Measurements from ENCODE around the gene MRPL2. TPM values are rescaled to one million over a fixed set of nuclear protein-coding genes. Genes with fewer than 3 reads are reported as not detected.
A peak's percentile ranks its signal among the peaks of the same experiment; 100 is the strongest.

MRPL2 gene
- 43.9 TPM for polyA plus RNA-seq (ENCODE audit: insufficient read length)

DNA sequence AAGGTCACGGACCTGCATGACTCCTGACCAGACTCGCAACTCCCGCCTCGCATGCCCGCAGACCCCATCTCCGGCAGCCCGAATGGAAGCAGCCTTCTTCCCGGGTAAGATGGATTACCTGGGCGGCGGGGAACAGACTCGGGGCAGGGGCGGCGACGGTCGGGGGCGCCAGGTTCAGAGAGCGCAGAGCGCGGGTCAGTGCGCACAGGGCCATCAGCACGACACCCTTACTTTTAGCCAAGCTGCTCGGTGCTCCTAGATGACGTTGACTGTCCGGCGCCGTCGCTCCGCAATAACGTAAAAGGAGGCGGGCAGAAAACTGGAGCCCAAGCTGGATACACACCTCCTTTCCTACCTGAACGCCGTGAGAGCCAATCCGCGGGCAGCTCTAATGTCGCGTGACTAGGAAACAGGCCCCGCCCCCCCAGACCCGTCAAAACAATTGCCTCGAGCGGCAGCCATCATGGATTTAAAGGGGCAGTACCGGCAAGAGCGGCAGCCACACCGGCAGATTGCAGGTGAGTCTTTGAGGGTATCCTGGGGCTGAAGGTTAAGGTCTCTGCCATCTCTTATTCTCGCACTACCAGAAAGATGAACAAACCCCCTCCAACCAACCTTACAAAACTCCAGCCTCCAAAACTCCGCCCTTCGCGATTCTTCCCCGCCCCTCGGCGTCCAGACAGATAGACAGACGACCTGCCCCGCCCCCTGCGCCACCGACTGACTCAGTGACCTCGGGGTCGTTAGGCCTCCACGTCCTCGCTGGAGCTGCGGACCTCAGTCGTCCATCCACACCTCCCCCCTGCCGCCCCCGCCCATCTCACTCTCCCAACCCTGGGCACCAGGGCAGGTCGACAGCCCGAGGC is at the start of gene MRPL2, which contains the start of gene KLC4:
TSS of gene MRPL2 (minus strand) at position 267 of the 866 bp plus-strand sequence. CDS start at position 214, 53 bp downstream.
TSS of gene KLC4 (plus strand) at position 464 of the 866 bp plus-strand sequence. CDS start 1,705 bp downstream, outside the sequence.
- peak; percentile 97 for DNase-seq (ENCODE audit: low read depth)

DNA sequence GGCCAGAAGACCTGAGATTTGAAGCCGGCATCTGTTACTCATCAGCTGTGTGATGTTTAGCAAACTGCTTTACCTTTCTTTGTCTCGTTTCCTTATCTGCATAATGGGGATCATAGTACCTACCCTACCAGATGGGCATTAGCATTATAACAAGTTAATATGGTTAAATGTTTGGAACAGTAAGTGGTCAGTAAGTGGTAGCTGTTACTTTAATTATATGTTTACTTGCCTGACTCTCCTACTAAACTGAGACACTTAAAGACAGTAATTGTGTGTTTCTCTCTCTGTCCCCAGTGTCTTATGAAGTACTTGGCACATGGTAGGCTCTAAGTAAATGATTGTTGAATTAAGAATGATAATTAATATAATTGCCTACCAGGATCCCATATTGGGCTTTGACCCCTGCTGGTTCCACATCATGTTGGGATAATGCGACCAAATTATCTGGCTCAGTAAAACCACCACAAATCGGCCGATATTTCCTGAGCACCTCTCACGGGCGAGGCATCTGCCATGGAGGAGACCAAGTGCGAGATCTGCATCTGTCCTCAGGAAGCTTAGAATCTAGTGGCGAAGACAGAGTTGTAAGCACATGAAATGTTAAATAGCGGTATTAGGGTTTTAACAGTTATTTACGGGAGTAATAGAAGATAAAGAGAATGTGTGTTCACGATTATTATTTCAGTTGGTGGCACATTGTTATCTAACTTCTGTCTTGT is 48.3 kb upstream of the MRPL2 start:
- no peak for DNase-seq (ENCODE audit: low read depth)

GRCh38 chr6:43105538-43106222 is 46.4 kb upstream of the MRPL2 start:
- no peak for DNase-seq (ENCODE audit: low read depth)

DNA sequence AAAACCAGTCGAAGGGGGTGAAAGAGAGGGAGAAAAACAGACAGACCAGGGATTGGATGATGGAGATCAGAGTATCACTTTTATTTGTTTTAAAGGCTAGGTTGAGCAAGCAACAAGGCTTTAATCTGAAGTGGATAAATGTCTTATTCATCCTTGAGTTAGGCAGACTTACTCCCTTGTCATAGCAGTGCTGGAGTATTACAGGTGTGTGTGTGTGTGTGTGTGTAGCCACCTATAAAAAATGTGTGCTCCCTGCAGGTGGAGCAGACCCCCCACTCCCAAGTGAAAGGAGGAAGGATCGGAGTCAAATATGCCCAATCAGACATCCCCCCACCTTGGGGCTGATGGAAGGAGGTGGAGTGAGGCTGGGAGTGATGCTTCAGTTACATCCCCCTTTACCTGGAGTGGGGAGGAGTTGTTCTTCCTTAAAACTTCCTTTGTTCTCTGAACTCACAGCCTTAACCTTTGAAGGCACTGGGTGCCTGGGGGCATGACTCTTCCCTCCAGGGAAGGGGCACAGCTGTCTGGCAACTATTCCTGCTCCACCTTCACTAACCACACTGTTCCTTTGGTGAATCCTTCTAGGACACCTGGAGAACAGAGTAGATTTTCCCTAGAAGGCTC is 44.1 kb upstream of the MRPL2 start:
- no peak for DNase-seq (ENCODE audit: low read depth)

GRCh38 chr6:43101497-43101896 is 42.3 kb upstream of the MRPL2 start:
- no peak for DNase-seq (ENCODE audit: low read depth)

- DNase-seq (ENCODE audit: low read depth): no peak
Observed at GRCh38 chr6:43097502-43097901, 38.3 kb upstream of the MRPL2 start.

DNA sequence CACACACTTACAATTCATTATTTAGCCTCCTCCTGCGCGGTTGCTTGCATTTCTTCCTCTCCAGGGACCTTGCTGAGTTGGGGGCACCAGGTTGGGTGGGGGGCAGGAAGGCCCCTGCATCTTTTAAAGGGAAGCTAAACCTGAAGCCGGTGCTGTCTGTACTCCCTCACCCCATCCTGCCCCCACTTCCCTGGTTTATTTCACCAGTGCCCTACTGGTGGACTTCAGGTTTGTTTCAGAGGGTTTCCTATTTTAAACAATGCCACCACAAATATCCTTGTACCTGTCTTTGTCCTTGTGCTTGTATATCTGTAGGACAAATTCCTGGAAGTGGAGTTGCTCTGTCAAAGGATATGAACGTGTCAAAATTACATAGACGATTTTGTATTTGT is 37.9 kb upstream of the MRPL2 start:
- DNase-seq (ENCODE audit: low read depth): no peak

DNA sequence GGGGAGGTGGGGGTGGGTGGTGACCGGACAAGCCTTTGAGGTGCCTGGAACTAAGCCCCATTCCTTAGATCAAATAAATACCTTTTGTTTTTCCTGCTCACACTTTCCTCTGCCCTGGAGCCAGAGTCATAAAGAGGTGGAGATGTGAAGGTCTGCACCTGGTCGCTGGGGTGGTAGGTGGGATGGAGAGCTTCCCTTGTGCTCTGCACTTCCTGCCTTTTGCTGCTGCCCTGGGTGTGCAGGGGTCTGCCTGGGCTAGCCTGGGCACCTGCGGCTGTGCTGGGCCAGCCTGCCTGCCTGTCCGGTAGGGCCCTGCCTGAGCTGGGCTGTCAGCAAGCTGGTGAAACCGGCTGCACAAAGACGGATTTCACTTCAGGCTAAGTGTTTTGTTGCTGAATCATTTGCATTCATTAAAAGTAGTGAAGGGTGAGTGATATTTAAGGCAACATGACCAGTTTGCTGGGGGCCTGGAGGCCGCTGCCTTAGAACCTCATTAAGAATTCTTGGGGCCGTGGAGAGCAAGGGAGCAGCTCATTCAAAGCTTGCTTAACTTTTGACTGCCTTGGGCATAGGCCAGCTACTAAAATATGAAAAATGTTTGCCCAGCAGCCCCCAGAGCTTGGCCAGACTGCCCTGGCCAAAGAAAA is 37.3 kb upstream of the MRPL2 start:
- DNase-seq (ENCODE audit: low read depth): no peak

DNA sequence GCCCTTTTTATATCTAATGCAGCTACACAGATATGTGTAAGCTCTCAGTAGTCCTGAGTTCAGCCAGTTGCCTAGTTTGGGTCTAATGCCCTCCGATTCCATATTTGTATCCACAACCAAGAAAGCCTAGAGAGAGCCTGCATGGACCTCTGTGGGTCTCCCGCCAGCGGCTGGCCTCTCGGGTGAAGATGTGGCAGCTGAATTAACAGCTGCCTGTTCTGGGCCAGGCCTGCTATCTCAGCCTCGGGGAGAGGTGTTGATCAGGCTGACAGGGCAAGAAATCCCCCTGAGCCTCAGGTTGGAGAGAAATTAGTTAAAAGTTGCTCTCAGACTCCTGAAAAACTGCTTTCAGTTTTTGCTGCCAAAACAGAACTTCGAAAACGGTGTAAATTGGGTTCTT is 36.7 kb upstream of the MRPL2 start:
- no peak for DNase-seq (ENCODE audit: low read depth)

GRCh38 chr6:43093436-43094289 is 34.4 kb upstream of the MRPL2 start:
- peak; percentile 57 for DNase-seq (ENCODE audit: low read depth)

GRCh38 chr6:43092635-43093034 is 33.4 kb upstream of the MRPL2 start:
- DNase-seq (ENCODE audit: low read depth): no peak

DNA sequence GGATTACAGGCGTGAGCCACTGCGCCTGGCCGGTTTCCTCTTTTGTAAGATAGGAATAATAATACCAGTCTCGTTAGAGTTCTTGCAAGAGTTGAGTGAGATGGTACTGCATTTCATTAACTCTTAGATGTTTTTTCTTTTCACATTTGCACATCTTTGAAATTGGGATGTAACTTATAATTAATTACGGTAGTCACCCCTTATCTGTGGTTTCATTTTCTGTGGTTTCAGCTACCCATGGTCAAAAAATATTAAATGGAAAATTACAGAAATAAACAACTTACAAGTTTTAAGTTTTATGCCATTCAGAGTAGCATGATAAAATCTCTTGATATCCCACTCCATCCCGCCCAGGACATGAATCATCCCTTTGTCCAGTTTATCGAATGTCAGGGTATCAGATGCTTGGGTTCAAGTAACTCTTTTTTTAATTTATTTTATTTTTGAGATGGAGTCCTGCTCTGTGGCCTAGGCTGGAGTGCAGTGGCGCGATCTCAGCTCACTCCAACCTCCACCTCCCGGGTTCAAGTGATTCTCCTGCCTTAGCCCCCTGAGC is 32.3 kb upstream of the MRPL2 start:
- DNase-seq (ENCODE audit: low read depth): no peak

GRCh38 chr6:43091020-43091419 is 31.8 kb upstream of the MRPL2 start:
- DNase-seq (ENCODE audit: low read depth): no peak

DNA sequence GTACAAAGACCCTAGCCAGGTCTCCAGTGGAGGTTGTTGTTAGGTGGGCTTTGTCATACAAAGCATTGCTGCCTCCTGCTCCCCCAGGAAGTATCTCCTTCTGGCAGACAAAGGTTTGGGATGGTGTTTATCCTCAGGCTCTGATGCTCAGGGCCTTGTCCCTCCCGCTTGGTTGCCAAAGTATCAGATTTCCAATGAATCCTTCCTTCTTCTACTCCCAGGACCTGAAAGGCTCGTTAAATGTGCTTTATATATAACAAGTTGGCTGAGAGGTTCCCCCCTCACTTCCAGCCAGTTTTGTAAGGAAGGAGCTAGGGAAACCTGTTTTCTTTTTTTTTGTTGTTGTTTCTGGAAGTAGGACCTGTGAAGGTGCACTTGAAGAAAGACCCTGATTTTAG is 31.3 kb upstream of the MRPL2 start:
- no peak for DNase-seq (ENCODE audit: low read depth)

DNA sequence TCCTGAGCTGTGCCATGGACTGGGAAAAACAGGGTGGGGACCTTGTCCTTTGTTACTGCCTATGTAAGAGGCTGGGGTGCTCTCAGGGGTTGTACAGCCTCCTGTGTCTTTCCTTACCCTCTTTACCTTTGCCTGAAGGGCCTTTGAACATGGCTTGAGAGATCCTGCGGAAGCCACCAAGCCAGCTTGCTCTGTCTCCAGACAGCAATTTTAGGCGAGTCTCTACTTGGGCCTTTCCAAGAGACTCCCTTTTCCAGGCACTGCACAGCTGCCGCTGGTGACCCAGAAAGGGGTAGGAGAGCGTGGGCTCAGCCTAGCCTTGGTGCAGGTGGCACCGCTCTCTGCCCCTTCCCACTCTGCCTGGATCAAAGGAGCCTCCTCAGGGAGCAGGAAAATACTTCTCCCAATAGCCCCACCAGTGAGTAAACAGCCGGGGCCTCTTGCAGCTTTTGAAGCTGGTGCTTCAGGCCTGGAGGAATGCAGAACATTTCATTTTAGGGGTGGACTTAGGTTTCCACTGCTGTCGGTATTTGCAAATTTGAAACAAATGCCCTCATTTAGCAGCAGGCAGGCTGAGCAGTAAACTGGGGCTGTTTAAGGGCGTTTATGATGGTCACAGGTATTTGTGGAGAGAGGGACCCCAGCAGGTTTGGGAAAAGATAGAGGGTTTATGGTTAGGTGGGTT is 30.8 kb upstream of the MRPL2 start:
- no peak for DNase-seq (ENCODE audit: low read depth)

DNA sequence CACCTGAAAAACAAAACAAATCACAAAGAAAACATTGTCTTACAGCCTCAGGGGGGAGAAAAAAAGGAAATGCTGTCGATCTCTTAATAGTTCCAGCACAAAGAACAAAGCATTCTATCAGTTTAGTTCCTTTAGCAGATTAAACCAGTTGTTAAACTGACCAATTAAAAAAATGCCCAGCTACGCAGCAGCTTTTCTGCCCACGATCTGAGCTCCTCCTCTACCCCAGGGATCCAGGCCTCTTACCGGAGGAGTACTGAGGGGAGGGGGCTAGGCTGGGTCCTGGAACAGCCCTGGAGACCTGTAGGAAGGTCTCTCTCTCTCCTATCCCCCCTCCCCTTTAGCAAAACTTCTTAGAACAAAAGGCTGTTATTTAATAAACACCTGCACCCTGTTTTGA is 30.2 kb upstream of the MRPL2 start:
- DNase-seq (ENCODE audit: low read depth): no peak

DNA sequence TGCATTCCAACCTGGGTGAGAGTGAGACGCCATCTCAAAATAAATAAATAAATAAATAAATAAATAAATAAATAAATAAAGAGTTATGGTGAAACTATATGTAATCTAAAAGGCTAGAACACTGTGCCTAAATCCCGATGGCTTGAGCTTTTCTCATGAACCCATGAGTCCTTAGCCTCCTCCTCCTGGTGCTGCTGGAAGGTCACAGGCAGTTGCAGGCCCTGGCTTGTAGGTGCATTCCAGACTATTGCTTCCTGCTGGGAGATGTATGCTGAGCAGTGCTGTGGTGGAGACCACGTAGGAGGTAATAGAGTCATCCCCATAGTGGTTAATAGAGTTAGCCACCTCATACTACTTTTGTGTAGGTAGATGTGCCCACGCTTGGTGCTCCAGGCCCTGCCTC is 29.4 kb upstream of the MRPL2 start:
- DNase-seq (ENCODE audit: low read depth): no peak

DNA sequence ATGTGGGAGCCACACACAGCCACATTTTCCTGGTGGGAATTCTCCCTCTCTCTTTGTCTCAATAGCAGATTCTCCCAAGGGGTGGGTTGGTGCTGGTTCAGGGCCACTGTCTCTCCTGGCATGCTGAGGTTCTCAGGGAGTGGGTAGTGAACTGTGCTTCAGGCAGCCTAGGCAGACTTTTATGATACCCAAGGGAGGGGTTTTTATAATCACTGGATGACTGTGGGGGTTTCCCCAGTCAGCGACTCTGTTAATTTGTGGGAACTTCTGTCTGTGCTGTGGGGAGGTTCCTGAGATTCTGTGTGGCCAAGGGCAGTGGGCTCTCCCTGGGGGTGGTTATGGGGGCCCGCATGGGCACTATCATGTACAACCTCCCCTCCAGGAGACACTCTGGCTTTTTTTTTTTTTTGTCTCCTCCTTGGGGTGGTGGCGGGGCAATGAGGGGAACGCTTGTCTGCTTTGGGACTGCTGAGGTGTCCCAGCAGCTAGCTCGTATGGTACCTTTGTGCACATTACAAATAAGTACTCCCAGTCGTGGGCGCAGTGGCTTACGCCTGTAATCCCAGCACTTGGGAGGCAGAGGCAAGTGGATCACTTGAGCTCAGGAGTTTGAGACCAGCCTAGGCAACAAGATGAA is 26.9 kb upstream of the MRPL2 start:
- DNase-seq (ENCODE audit: low read depth): no peak
